Body of pancreas (tissue), 4 donors: ENCODE data around the gene MAP2K5. TPM values are rescaled to one million over a fixed set of nuclear protein-coding genes. Genes with fewer than 3 reads are reported as not detected.
"Not testable (repeated sequence)": the region's sequence is repeated elsewhere in the genome, so short reads cannot be mapped to it uniquely, and the experiment has no call there.

Experiments
- ATAC-seq: fragments of 150-250 bp; one replicate; pipeline ENCODE4 v1.9.1; 2016
- DNase-seq, 4 donors: peaks; one replicate each; pipeline ENCODE4 v3.0.0-alpha.2; 2019
- H3K27ac ChIP-seq, 4 donors: fragments of 200-600 bp; sonication (generic); 1 replicate in 3 of 4; 2 replicates in 1 of 4; pipeline versions ENCODE4 v1.5.1 to v1.6.1; 2016 to 2019; ENCODE audit warnings: mild to moderate bottlenecking in 1 of 4, mixed read lengths in 1 of 4, moderate library complexity in 1 of 4
- H3K27me3 ChIP-seq, 2 donors: fragments of 200-600 bp; sonication (generic); one replicate each; pipeline ENCODE4 v1.6.0; 2016; ENCODE audit warnings: mild to moderate bottlenecking in 1 of 2
- H3K36me3 ChIP-seq, 2 donors: fragments of 200-600 bp; sonication (generic); replicated peaks in 1 of 2; 2 replicates each; pipeline ENCODE4 v1.5.1; 2016; ENCODE audit warnings: low read depth in 2 of 2; ENCODE audit not compliant: insufficient read depth in 1 of 2
- H3K4me1 ChIP-seq: fragments of 200-600 bp; sonication (generic); one replicate; pipeline ENCODE4 v1.6.0; 2016
- H3K4me3 ChIP-seq, 2 donors: fragments of 200-600 bp; sonication (generic); 1 replicate in 1 of 2; 2 replicates in 1 of 2; pipeline ENCODE4 v1.5.1; 2016 to 2019
- H3K9me3 ChIP-seq, 3 donors: fragments of 200-600 bp; sonication (generic); 1 replicate in 2 of 3; 2 replicates in 1 of 3; pipeline ENCODE4 v1.5.1; 2016
- POLR2A ChIP-seq, 3 donors: fragments of 450-650 bp; IDR thresholded peaks; one replicate each; pipeline ENCODE4 v1.6.1; 2016; ENCODE audit warnings: antibody characterized with exemption in 3 of 3, mild to moderate bottlenecking in 2 of 3
- WGBS, 2 donors: methylation state at CpG; one replicate each; pipeline ENCODE4 v1.1.5; 2017; 5-methylcytosine and 5-hydroxymethylcytosine counted together
- intact Hi-C: fragments of 100-400 bp; cut with DNase I; formaldehyde crosslinking; loops from one replicate; pipeline ENCODE4 v1.15.1; 2023
- total RNA-seq, 2 donors: library from RNA; depleted of rRNA; stranded (reverse); fragments of >200 nt; gene quantifications; one replicate each; pipeline ENCODE4 v1.1.0, GENCODE V29; 2016
- TF ChIP-seq, protein P1 (sequence below), 7 experiments: fragments of 450-650 bp in 4 of 7; fragments of 200-600 bp in 3 of 7; sonication (generic) in 3 of 7; IDR thresholded peaks; one replicate each; pipeline ENCODE4 v1.5.1; 2016 to 2019; ENCODE audit warnings: antibody characterized with exemption in 7 of 7

The MAP2K5 gene
- total RNA-seq, 2 donors from 2014 or later = 2.6 to 10.9 TPM

DNA sequence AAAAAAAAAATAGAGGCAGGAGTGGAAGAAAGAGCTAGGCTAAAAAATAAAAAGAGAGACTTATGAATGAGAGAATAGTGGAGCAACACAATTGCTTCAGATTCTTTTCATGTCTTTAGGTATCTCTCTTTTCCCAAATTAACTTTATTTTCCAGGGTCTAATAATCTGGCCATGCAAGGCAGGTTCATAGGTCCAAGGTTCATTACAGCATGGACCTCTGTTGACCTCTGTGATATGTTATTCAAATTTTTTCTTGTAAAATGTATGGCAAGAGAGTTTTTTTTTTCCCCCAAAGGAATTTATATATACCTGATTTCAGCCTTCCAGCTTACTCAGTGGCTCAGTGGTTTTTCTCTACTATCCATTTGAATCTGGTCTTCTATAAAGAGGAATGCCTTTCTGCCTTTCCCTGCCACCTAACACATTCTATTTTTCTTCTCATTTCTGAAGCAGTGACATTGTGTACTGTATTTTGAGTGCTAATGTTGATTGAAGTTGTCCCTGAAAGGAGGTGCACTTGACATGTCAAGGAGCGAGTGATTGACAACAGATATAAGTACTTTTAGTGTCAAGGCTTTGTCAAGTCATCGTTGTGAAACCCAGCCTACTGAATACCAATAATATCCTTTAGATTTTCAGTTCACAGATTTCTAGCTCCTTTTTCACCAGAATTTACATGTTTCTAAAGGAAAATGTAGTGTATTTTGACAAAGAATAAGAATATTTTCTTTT lies 118.5 kb downstream of the MAP2K5 start:
- intact Hi-C loops = no loop called here
- H3K9me3 ChIP-seq = no peaks in the 10 kb centered on the region
- H3K36me3 ChIP-seq = no peaks in the 10 kb centered on the region
- DNase-seq (no peak), ATAC-seq (no peak)
- no peaks in the 10 kb centered on the region for H3K27me3 ChIP-seq
- H3K4me1 ChIP-seq = no peaks in the 10 kb centered on the region
- WGBS, 2 donors = 87 to 88% methylated on average over 2 of the region's 2 CpGs
- H3K4me3 ChIP-seq = no peak overlapping the region
- no peak overlapping the region for H3K27ac ChIP-seq
- no peak for TF ChIP-seq POLR2A (IDR thresholded peaks at IDR 0.05)

- Histone ChIP-seq H3K36me3 (no peaks in the 10 kb centered on the region), H3K27ac (no peak overlapping the region), H3K27me3 (no peaks in the 10 kb centered on the region), H3K4me3 (no peak overlapping the region), H3K4me1 (no peaks in the 10 kb centered on the region), H3K9me3 (no peaks in the 10 kb centered on the region)
- 73 to 83% methylated on average over 2 of the region's 2 CpGs for WGBS, 2 donors
- TF ChIP-seq, protein P1, sequence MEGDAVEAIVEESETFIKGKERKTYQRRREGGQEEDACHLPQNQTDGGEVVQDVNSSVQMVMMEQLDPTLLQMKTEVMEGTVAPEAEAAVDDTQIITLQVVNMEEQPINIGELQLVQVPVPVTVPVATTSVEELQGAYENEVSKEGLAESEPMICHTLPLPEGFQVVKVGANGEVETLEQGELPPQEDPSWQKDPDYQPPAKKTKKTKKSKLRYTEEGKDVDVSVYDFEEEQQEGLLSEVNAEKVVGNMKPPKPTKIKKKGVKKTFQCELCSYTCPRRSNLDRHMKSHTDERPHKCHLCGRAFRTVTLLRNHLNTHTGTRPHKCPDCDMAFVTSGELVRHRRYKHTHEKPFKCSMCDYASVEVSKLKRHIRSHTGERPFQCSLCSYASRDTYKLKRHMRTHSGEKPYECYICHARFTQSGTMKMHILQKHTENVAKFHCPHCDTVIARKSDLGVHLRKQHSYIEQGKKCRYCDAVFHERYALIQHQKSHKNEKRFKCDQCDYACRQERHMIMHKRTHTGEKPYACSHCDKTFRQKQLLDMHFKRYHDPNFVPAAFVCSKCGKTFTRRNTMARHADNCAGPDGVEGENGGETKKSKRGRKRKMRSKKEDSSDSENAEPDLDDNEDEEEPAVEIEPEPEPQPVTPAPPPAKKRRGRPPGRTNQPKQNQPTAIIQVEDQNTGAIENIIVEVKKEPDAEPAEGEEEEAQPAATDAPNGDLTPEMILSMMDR (IDR thresholded peaks at IDR 0.05) = no peak
- no peak for TF ChIP-seq POLR2A (IDR thresholded peaks at IDR 0.05)
- ATAC-seq (no peak), DNase-seq (no peak)
- intact Hi-C loops = no loop called here
Measured at GRCh38 chr15:67670647-67671305, 128.3 kb downstream of the MAP2K5 start.

- H3K27me3 ChIP-seq, H3K4me1 ChIP-seq, ATAC-seq, intact Hi-C loops, H3K27ac ChIP-seq, H3K9me3 ChIP-seq, H3K36me3 ChIP-seq, DNase-seq, H3K4me3 ChIP-seq: not testable (repeated sequence)
- 94 to 100% methylated on average over 2 of the region's 2 CpGs for WGBS, 2 donors
Measured at GRCh38 chr15:67672834-67673233, 130.3 kb downstream of the MAP2K5 start.

- no peak for DNase-seq
- Histone ChIP-seq H3K27me3 (no peaks in the 10 kb centered on the region), H3K4me1 (no peaks in the 10 kb centered on the region), H3K27ac (no peak overlapping the region), H3K4me3 (no peak overlapping the region), H3K36me3 (no peaks in the 10 kb centered on the region), H3K9me3 (no peaks in the 10 kb centered on the region)
- WGBS, 2 donors = 65 to 76% methylated on average over 3 of the region's 3 CpGs
- intact Hi-C loops = no loop called here
- ATAC-seq = no peak
- no peak for TF ChIP-seq POLR2A (IDR thresholded peaks at IDR 0.05)
- TF ChIP-seq, protein P1 (IDR thresholded peaks at IDR 0.05) = no peak
Measured at GRCh38 chr15:67674983-67675382, 132.5 kb downstream of the MAP2K5 start.

- Histone ChIP-seq H3K27ac (no peak overlapping the region), H3K27me3 (no peaks in the 10 kb centered on the region), H3K4me1 (no peaks in the 10 kb centered on the region), H3K4me3 (no peak overlapping the region), H3K36me3 (no peaks in the 10 kb centered on the region), H3K9me3 (no peaks in the 10 kb centered on the region)
- DNase-seq (no peak), ATAC-seq (no peak)
- no peak for TF ChIP-seq POLR2A (IDR thresholded peaks at IDR 0.05)
- TF ChIP-seq, protein P1 (IDR thresholded peaks at IDR 0.05) = no peak
- intact Hi-C loops = no loop called here
- WGBS, 2 donors = 93 to 99% methylated on average over 2 of the region's 2 CpGs
Measured at GRCh38 chr15:67678089-67678488, 135.6 kb downstream of the MAP2K5 start.
